CD4-positive, alpha-beta T cell treated with Interleukin-4 for 4 hours (primary cell): ENCODE data around the gene FUBP3.

ENCODE experiments used
- DNase-seq: peaks from one replicate; pipeline ENCODE4 v3.0.0-alpha.2; 2020

Gene FUBP3

DNA sequence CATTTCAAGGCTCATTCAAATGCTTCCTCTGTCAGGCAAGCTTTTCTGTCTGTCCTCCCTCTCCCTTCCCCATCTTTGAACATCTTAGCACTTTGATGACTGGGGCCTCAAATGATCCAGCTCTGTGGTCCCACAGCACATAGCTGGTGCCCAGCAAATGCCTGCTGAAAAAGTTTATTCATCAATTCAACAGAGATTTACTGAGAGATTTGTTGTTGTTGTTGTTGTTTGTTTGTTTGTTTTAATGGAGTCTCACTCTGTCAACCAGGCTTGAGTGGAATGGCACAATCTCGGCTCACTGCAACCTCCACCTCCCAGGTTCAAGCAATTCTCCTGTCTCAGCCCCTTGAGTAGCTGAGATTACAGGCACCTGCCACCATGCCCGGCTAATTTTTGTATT is 108.2 kb downstream of the FUBP3 start:
- no peak for DNase-seq
